OCI-LY3 (cell line): ENCODE results near the gene P2RX7.

ENCODE experiments used
- CTCF ChIP-seq: fragments of 200-600, 300-600 bp; sonication (generic); IDR thresholded peaks from 2 replicates; pipeline ENCODE4 v1.5.1; 2014; ENCODE audit warnings: antibody characterized with exemption, low read length, low read depth
- EZH2phosphoT487 ChIP-seq: fragments of 200-600 bp; shearing (Covaris generic); IDR thresholded peaks from 2 replicates; pipeline ENCODE4 v1.6.1; 2018; ENCODE audit warnings: antibody characterized with exemption, mixed run types, low read depth

- TF ChIP-seq EZH2phosphoT487 (no peak), CTCF (no peak)
Measured at GRCh38 chr12:121156365-121156764, 23.7 kb downstream of the P2RX7 start.
